ENCODE data around the gene MTOR.

- no peak for TF ChIP-seq POLR2AphosphoS5 (IDR thresholded peaks at IDR 0.05)
- no peak for TF ChIP-seq CTCF (IDR thresholded peaks at IDR 0.05)
These were observed 111.2 kb downstream of the MTOR start for GRCh38 chr1:11151114-11151513.

Measured in suprapubic skin (tissue), 3 donors.